SK-N-SH (cell line): ENCODE results near the gene ZNF804B. TPM values are rescaled to one million over a fixed set of nuclear protein-coding genes. Genes with fewer than 3 reads are reported as not detected.
A peak's percentile ranks its signal among the peaks of the same experiment; 100 is the strongest.

Experiments used
- CTCF ChIA-PET: fragments of 300-600, 350-600 bp; formaldehyde crosslinking; extraction: SDS; loops from one replicate; lab custom pipeline; 2021; lab: Yijun Ruan, JAX
- POLR2A ChIA-PET: fragments of 350-600 bp; sonication (Branson Sonifier 250); formaldehyde crosslinking; extraction: SDS; loops from one replicate; lab custom pipeline; 2020; ENCODE audit warnings: antibody characterized with exemption, inconsistent platforms; lab: Yijun Ruan, JAX
- DNase-seq: peaks from one replicate; pipeline ENCODE4 v3.0.0; 2012
- H2AFZ ChIP-seq: fragments of 200-600 bp; sonication (generic); 2 replicates; pipeline ENCODE4 v1.8.1; 2016; ENCODE audit warnings: antibody characterized with exemption, mild to moderate bottlenecking, low read depth
- H3F3A ChIP-seq: fragments of 200-600 bp; sonication (generic); replicated peaks from 2 replicates; pipeline ENCODE3; 2016; ENCODE audit warnings: antibody characterized with exemption, mild to moderate bottlenecking; ENCODE audit not compliant: insufficient read depth
- H3K27ac ChIP-seq, 2 experiments: fragments of 200-500 bp in 1 of 2; fragments of 200-600 bp in 1 of 2; sonication (Bioruptor generic) in 1 of 2; sonication (generic), shearing (Covaris generic) in 1 of 2; 2 replicates each; pipeline versions ENCODE4 v1.5.1 to v1.6.1; 2014 to 2016; ENCODE audit warnings: low read depth in 2 of 2, inconsistent platforms in 1 of 2, low read length in 1 of 2, mild to moderate bottlenecking in 1 of 2, mixed read lengths in 1 of 2
- H3K27me3 ChIP-seq: fragments of 200-600 bp; sonication (generic), shearing (Covaris generic); 2 replicates; pipeline ENCODE4 v1.6.1; 2016; ENCODE audit warnings: mixed run types; ENCODE audit not compliant: insufficient read depth
- H3K36me3 ChIP-seq, 2 experiments: fragments of 200-500 bp in 1 of 2; fragments of 200-600 bp in 1 of 2; sonication (Bioruptor generic) in 1 of 2; sonication (generic) in 1 of 2; replicated peaks in 1 of 2; 2 replicates each; pipeline versions ENCODE3 to v1.5.1; 2014 to 2016; ENCODE audit warnings: low read length in 1 of 2, mild to moderate bottlenecking in 1 of 2; ENCODE audit not compliant: insufficient read depth in 2 of 2, control insufficient read depth in 1 of 2
- H3K4me1 ChIP-seq, 2 experiments: fragments of 200-500 bp in 1 of 2; fragments of 200-600 bp in 1 of 2; sonication (Bioruptor generic) in 1 of 2; sonication (generic), shearing (Covaris generic) in 1 of 2; 2 replicates each; pipeline versions ENCODE4 v1.5.1 to v1.6.1; 2014 to 2016; ENCODE audit warnings: low read depth in 1 of 2, low read length in 1 of 2, mixed run types in 1 of 2; ENCODE audit not compliant: insufficient read depth in 2 of 2, control insufficient read depth in 1 of 2
- H3K4me2 ChIP-seq: fragments of 200-600 bp; sonication (generic), shearing (Covaris generic); 2 replicates; pipeline ENCODE4 v1.6.1; 2017; ENCODE audit warnings: mixed run types
- H3K4me3 ChIP-seq, 2 experiments: fragments of 200-500 bp in 1 of 2; fragments of 200-600 bp in 1 of 2; sonication (Bioruptor generic) in 1 of 2; sonication (generic), shearing (Covaris generic) in 1 of 2; 2 replicates each; pipeline versions ENCODE4 v1.5.1 to v1.8.1; 2014 to 2016; ENCODE audit warnings: low read depth in 2 of 2, inconsistent platforms in 1 of 2, low read length in 1 of 2, mild to moderate bottlenecking in 1 of 2, mixed read lengths in 1 of 2, moderate library complexity in 1 of 2
- H3K79me2 ChIP-seq: fragments of 200-600 bp; sonication (generic); 2 replicates; pipeline ENCODE4 v1.8.1; 2017; ENCODE audit warnings: mild to moderate bottlenecking; ENCODE audit not compliant: insufficient read depth
- H3K9ac ChIP-seq: fragments of 200-600 bp; sonication (generic); 2 replicates; pipeline ENCODE4 v1.6.1; 2017; ENCODE audit warnings: mixed run types
- H3K9me2 ChIP-seq: fragments of 200-600 bp; sonication (generic); 2 replicates; pipeline ENCODE4 v1.6.1; 2017; ENCODE audit warnings: mixed run types
- H3K9me3 ChIP-seq: fragments of 200-600 bp; sonication (generic); 2 replicates; pipeline ENCODE4 v1.6.1; 2017; ENCODE audit warnings: mixed run types, mild to moderate bottlenecking, moderate library complexity
- H4K20me1 ChIP-seq: fragments of 200-600 bp; sonication (generic); 2 replicates; pipeline ENCODE4 v1.6.1; 2017; ENCODE audit warnings: mild to moderate bottlenecking, mixed run types; ENCODE audit not compliant: insufficient read depth
- CHD2 ChIP-seq: fragments of 150-350 bp; IDR thresholded peaks from 2 replicates; pipeline ENCODE4 v1.6.1; 2018; ENCODE audit warnings: low read length; ENCODE audit not compliant: partially characterized antibody
- ELF1 ChIP-seq: IDR thresholded peaks from 2 replicates; pipeline ENCODE4 v1.4.0; 2012
- EP300 ChIP-seq, 2 experiments: IDR thresholded peaks; 2 replicates each; pipeline versions ENCODE4 v1.4.0 to v1.6.1; 2012; ENCODE audit warnings: borderline replicate concordance in 1 of 2, low read depth in 1 of 2, low read length in 1 of 2
- EZH2phosphoT487 ChIP-seq: fragments of 200-600 bp; sonication (generic); IDR thresholded peaks from 2 replicates; pipeline ENCODE4 v1.6.1; 2017; ENCODE audit warnings: low read depth, mixed run types, mild to moderate bottlenecking, antibody characterized with exemption, moderate library complexity, borderline replicate concordance
- FOXJ3 ChIP-seq: sonication (generic); formaldehyde crosslinking; IDR thresholded peaks from 2 replicates; pipeline ENCODE4 v1.5.1; 2020; ENCODE audit warnings: mild to moderate bottlenecking, missing genetic modification reagents
- FOXM1 ChIP-seq: IDR thresholded peaks from 2 replicates; pipeline ENCODE4 v1.4.0; 2012; ENCODE audit warnings: low read depth, mild to moderate bottlenecking
- GABPA ChIP-seq: IDR thresholded peaks from 2 replicates; pipeline ENCODE4 v1.4.0; 2012; ENCODE audit warnings: low read depth, mild to moderate bottlenecking
- JUND ChIP-seq: IDR thresholded peaks from 2 replicates; pipeline ENCODE4 v1.4.0; 2012
- MEF2A ChIP-seq: IDR thresholded peaks from 2 replicates; pipeline ENCODE4 v1.4.0; 2012; ENCODE audit warnings: low read depth, borderline replicate concordance
- MXI1 ChIP-seq: IDR thresholded peaks from 2 replicates; pipeline ENCODE4 v1.6.1; 2012; ENCODE audit warnings: mild to moderate bottlenecking, low read depth, low read length, improper control_type of control experiment
- NRF1 ChIP-seq: IDR thresholded peaks from 2 replicates; pipeline ENCODE4 v1.6.1; 2012; ENCODE audit warnings: low read depth, mild to moderate bottlenecking, low read length
- POLR2AphosphoS5 ChIP-seq: IDR thresholded peaks from 2 replicates; pipeline ENCODE4 v1.6.1; 2012; ENCODE audit warnings: low read depth, low read length
- RCOR1 ChIP-seq: fragments of 150-350 bp; IDR thresholded peaks from 2 replicates; pipeline ENCODE4 v1.6.1; 2017; ENCODE audit warnings: antibody characterized with exemption, low read length
- RFX5 ChIP-seq: IDR thresholded peaks from 2 replicates; pipeline ENCODE4 v1.6.1; 2012; ENCODE audit warnings: mild to moderate bottlenecking, improper control_type of control experiment, low read length
- RXRA ChIP-seq: IDR thresholded peaks from 2 replicates; pipeline ENCODE4 v1.4.0; 2012; ENCODE audit warnings: low read depth, mild to moderate bottlenecking, borderline replicate concordance
- SIN3A ChIP-seq: IDR thresholded peaks from 2 replicates; pipeline ENCODE4 v1.6.1; 2012; ENCODE audit warnings: low read depth, mild to moderate bottlenecking, low read length, moderate library complexity, borderline replicate concordance
- SMC3 ChIP-seq: IDR thresholded peaks from 2 replicates; pipeline ENCODE4 v1.6.1; 2012; ENCODE audit warnings: low read depth, low read length, improper control_type of control experiment
- TCF12 ChIP-seq: IDR thresholded peaks from 2 replicates; pipeline ENCODE4 v1.4.0; 2012
- polyA plus RNA-seq, 3 experiments: library from polyadenylated mRNA; depleted of rRNA; stranded (reverse); fragments of >200 nt; gene quantifications; 2 replicates each; pipeline ENCODE4 v1.2.3, GENCODE V29; 2012
- TF ChIP-seq, protein P1 (sequence below): IDR thresholded peaks from 2 replicates; pipeline ENCODE4 v1.4.0; 2012; ENCODE audit warnings: low read depth, borderline replicate concordance
- TF ChIP-seq, protein P2 (sequence below): IDR thresholded peaks from 2 replicates; pipeline ENCODE4 v1.4.0; 2012; ENCODE audit warnings: low read depth
- TF ChIP-seq, protein P3 (sequence below): fragments of 200-600 bp; sonication (generic); IDR thresholded peaks from 2 replicates; pipeline ENCODE4 v1.6.1; 2017; ENCODE audit warnings: antibody characterized with exemption, mild to moderate bottlenecking, moderate library complexity
- TF ChIP-seq, protein P4 (sequence below): fragments of 150-350 bp; IDR thresholded peaks from 2 replicates; pipeline ENCODE4 v1.6.1; 2017; ENCODE audit warnings: antibody characterized with exemption, low read length, low read depth, borderline replicate concordance
- TF ChIP-seq, protein P5 (sequence below): IDR thresholded peaks from 2 replicates; pipeline ENCODE4 v1.4.0; 2012; ENCODE audit warnings: low read depth, borderline replicate concordance

ZNF804B gene
- polyA plus RNA-seq, 1 of the 3 experiments (the other 2 are of a cell fraction): not detected

DNA sequence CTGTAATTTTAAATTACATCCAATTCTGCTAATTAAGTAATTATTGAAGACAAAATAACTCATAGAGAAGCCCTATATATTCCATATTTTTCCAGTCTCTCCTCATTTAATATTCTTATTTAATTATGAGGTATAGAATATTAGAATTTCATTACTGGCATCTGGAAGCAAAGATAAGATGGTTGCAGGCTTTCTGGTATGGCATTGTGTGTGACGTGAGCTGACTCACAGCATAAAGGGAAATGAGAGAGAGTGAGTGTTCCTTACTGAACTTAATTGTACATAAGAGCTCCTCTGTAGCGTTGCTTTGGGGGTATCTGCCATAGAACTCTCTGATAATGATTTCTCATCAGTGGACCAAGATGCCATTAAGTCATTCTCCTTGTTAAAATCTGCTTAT, 163.4 kb downstream of the ZNF804B start (continued):
- TF ChIP-seq TCF12 (no peak), SMC3 (no peak), EP300 (IDR thresholded peaks at IDR 0.05; ENCODE audit: borderline replicate concordance in 1 of 2, low read depth in 1 of 2, low read length in 1 of 2) (peak in 1 of 2 experiments; percentile 71; a peak in 2 of 4 replicates), RFX5 (no peak; the same call in 1 of the 2 replicates), RCOR1 (peak; percentile 67; the same call in 1 of the 2 replicates), FOXM1 (no peak), GABPA (no peak), JUND (no peak), MXI1 (0 out of 2 replicates have a peak, but pooled peaks have one; percentile 18), RXRA (no peak), ELF1 (no peak), NRF1 (no peak), POLR2AphosphoS5 (no peak), FOXJ3 (CRISPR knock-in tag) (no peak), MEF2A (no peak), EZH2phosphoT487 (no peak)
- TF ChIP-seq, protein P1, sequence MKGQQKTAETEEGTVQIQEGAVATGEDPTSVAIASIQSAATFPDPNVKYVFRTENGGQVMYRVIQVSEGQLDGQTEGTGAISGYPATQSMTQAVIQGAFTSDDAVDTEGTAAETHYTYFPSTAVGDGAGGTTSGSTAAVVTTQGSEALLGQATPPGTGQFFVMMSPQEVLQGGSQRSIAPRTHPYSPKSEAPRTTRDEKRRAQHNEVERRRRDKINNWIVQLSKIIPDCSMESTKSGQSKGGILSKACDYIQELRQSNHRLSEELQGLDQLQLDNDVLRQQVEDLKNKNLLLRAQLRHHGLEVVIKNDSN: no peak
- TF ChIP-seq, protein P2, sequence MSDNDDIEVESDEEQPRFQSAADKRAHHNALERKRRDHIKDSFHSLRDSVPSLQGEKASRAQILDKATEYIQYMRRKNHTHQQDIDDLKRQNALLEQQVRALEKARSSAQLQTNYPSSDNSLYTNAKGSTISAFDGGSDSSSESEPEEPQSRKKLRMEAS: no peak
- TF ChIP-seq, protein P3, sequence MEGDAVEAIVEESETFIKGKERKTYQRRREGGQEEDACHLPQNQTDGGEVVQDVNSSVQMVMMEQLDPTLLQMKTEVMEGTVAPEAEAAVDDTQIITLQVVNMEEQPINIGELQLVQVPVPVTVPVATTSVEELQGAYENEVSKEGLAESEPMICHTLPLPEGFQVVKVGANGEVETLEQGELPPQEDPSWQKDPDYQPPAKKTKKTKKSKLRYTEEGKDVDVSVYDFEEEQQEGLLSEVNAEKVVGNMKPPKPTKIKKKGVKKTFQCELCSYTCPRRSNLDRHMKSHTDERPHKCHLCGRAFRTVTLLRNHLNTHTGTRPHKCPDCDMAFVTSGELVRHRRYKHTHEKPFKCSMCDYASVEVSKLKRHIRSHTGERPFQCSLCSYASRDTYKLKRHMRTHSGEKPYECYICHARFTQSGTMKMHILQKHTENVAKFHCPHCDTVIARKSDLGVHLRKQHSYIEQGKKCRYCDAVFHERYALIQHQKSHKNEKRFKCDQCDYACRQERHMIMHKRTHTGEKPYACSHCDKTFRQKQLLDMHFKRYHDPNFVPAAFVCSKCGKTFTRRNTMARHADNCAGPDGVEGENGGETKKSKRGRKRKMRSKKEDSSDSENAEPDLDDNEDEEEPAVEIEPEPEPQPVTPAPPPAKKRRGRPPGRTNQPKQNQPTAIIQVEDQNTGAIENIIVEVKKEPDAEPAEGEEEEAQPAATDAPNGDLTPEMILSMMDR: no peak
- TF ChIP-seq, protein P4, sequence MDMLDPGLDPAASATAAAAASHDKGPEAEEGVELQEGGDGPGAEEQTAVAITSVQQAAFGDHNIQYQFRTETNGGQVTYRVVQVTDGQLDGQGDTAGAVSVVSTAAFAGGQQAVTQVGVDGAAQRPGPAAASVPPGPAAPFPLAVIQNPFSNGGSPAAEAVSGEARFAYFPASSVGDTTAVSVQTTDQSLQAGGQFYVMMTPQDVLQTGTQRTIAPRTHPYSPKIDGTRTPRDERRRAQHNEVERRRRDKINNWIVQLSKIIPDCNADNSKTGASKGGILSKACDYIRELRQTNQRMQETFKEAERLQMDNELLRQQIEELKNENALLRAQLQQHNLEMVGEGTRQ: no peak
- TF ChIP-seq, all 33 proteins: peak for 6

DNA sequence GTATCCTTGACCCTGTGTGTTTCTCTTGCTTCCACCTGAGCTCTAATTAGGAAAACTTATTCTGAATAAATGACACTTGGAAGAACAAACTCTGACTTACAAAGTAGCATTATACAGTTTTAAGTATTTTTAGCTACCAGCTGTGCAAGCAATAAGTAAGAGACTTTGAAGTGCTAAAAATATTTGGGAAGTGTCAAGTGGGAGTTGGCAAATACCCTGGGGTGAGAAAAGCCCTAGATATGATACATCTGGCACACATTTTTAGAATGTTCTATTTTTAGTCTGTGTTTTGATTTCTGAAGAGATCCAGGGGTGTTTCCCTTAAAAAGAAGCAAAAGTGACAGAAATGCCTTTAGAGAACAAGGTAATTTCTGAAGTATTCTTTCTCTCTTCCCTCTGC, 168.8 kb downstream of the ZNF804B start:
- Histone ChIP-seq H3K9ac (no peak overlapping the region), H2AFZ (no peak overlapping the region), H3K27me3 (no peaks in the 10 kb centered on the region), H3F3A (no peaks in the 10 kb centered on the region), H3K9me3 (no peaks in the 10 kb centered on the region), H4K20me1 (no peaks in the 10 kb centered on the region), H3K4me3 (no peak overlapping the region), H3K79me2 (no peaks in the 10 kb centered on the region), H3K9me2 (no peaks in the 10 kb centered on the region), H3K4me1 (peaks cover 0 to 3% of the 10 kb centered on the region in 2 experiments; a peak in 1 of 4 replicates), H3K36me3 (no peaks in the 10 kb centered on the region), H3K4me2 (no peak overlapping the region), H3K27ac (no peak overlapping the region)
- ChIA-PET POLR2A (no interaction called here), CTCF (interaction anchor here (0.9 to 1.1 kb wide), 3 partner anchors 9 to 94 kb away, joined by 3 to 4 read pairs (median 3); no protein-coding TSS in a partner anchor)
- DNase-seq: no peak
- TF ChIP-seq, protein P3: no peak
- TF ChIP-seq, protein P5, sequence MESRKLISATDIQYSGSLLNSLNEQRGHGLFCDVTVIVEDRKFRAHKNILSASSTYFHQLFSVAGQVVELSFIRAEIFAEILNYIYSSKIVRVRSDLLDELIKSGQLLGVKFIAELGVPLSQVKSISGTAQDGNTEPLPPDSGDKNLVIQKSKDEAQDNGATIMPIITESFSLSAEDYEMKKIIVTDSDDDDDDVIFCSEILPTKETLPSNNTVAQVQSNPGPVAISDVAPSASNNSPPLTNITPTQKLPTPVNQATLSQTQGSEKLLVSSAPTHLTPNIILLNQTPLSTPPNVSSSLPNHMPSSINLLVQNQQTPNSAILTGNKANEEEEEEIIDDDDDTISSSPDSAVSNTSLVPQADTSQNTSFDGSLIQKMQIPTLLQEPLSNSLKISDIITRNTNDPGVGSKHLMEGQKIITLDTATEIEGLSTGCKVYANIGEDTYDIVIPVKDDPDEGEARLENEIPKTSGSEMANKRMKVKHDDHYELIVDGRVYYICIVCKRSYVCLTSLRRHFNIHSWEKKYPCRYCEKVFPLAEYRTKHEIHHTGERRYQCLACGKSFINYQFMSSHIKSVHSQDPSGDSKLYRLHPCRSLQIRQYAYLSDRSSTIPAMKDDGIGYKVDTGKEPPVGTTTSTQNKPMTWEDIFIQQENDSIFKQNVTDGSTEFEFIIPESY: no peak
- TF ChIP-seq MXI1 (no peak), CHD2 (no peak), ELF1 (no peak), SIN3A (no peak), MEF2A (no peak)
